Muscle layer of colon (tissue), 2 donors: ENCODE measurements around the gene ZNF134.

Experiments used
- H3K27ac ChIP-seq: one replicate; pipeline ENCODE4 v1.7.0; 2013; ENCODE audit warnings: low read depth, mild to moderate bottlenecking, low read length, moderate library complexity
- H3K27me3 ChIP-seq, 2 donors: one replicate each; pipeline ENCODE4 v1.7.0; 2013; ENCODE audit warnings: low read length in 2 of 2, mild to moderate bottlenecking in 2 of 2; ENCODE audit not compliant: insufficient read depth in 2 of 2, control insufficient read depth in 1 of 2
- H3K36me3 ChIP-seq: one replicate; pipeline ENCODE4 v1.7.0; 2013; ENCODE audit warnings: mild to moderate bottlenecking, low read length; ENCODE audit not compliant: insufficient read depth
- H3K4me1 ChIP-seq: one replicate; pipeline ENCODE4 v1.7.0; 2013; ENCODE audit warnings: mild to moderate bottlenecking, low read length; ENCODE audit not compliant: insufficient read depth
- H3K4me3 ChIP-seq, 2 donors: one replicate each; pipeline ENCODE4 v1.7.0; 2013; ENCODE audit warnings: low read length in 2 of 2, low read depth in 1 of 2, mild to moderate bottlenecking in 1 of 2, moderate library complexity in 1 of 2
- H3K9ac ChIP-seq: one replicate; pipeline ENCODE4 v1.7.0; 2013; ENCODE audit warnings: low read length
- H3K9me3 ChIP-seq: one replicate; pipeline ENCODE4 v1.7.0; 2013; ENCODE audit warnings: mild to moderate bottlenecking, low read length
- donor health status: abdominal sarcoma.
- donor health status: Adenocarcinoma of cecum.

ZNF134 gene

DNA sequence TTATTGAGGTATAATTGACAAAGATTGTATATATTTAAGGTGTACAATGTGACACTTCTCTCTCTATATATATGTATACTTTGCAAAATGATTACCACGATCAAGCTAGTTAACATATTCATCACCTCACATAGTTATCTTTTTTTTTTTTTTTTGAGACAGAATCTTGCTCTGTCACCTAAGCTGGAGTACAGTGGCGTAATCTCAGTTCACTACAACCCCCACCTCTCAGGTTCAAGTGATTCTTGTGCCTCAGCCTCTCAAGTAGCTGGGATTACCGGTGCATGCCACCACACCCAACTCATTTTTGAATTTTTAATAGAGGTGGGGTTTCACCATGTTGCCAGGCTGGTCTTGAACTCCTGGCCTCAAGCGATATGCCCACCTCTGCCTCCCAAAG is 58.4 kb downstream of the ZNF134 start:
- no peak overlapping the region for H3K27ac ChIP-seq
- no peak overlapping the region for H3K9ac ChIP-seq
- H3K9me3 ChIP-seq = no peaks in the 10 kb centered on the region
- H3K4me1 ChIP-seq = no peaks in the 10 kb centered on the region
- no peaks in the 10 kb centered on the region for H3K27me3 ChIP-seq
- no peak overlapping the region for H3K4me3 ChIP-seq
- no peaks in the 10 kb centered on the region for H3K36me3 ChIP-seq
